Superior temporal gyrus (tissue), 1 donor: ENCODE results near the gene RAB8A.
"Not testable (repeated sequence)": the region's sequence is repeated elsewhere in the genome, so short reads cannot be mapped to it uniquely, and the experiment has no call there.

ENCODE experiments used
- DNase-seq: peaks from one replicate; pipeline ENCODE4 v3.0.0-alpha.2; 2016; ENCODE audit errors: extremely low spot score

The RAB8A gene

GRCh38 chr19:16112778-16113177 is 1.1 kb downstream of the RAB8A start:
- DNase-seq, result no peak

- DNase-seq, result no peak
Observed at GRCh38 chr19:16113727-16114126, 2.0 kb downstream of the RAB8A start.

DNA sequence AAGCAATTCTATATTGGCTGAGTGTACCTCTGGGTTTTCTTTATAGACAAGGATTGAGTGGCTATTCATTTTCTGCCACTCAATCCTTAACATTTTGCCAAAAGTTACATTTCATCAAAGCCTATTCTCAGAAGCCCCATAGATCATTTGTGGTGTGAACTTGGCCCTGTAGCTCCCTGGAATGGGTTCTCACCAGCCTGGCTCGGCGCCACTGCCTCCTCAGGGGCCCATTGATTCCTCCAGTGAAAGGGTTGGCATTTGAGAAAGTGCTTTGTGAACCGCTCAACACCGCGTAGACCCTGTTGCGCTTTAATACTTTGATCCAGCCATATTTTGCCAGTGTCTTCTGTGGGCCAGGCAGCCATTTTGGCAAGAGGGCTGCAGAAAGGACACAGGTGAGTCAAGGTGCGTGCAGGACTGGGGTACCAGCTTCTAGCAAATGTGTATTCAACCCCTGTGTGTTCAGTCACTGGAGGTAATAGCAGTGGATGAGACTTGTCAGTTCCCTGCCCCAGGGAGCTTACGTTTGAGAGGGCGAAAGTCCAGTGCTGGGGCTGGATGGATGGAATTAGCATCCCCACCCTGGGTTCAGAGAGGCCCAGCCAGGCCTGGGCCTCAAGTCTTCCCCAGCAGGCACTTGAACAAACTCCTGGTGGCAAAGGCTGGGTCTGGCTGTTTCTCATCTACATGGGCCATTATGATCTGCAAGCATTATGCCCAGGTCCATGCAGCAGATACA is 3.8 kb downstream of the RAB8A start:
- DNase-seq, result peak; percentile 33

- no peak for DNase-seq
Observed at GRCh38 chr19:16116067-16116466, 4.4 kb downstream of the RAB8A start.

GRCh38 chr19:16117594-16118033 is 5.9 kb downstream of the RAB8A start:
- no peak for DNase-seq

- no peak for DNase-seq
Observed at GRCh38 chr19:16118489-16119033, 6.9 kb downstream of the RAB8A start.

DNA sequence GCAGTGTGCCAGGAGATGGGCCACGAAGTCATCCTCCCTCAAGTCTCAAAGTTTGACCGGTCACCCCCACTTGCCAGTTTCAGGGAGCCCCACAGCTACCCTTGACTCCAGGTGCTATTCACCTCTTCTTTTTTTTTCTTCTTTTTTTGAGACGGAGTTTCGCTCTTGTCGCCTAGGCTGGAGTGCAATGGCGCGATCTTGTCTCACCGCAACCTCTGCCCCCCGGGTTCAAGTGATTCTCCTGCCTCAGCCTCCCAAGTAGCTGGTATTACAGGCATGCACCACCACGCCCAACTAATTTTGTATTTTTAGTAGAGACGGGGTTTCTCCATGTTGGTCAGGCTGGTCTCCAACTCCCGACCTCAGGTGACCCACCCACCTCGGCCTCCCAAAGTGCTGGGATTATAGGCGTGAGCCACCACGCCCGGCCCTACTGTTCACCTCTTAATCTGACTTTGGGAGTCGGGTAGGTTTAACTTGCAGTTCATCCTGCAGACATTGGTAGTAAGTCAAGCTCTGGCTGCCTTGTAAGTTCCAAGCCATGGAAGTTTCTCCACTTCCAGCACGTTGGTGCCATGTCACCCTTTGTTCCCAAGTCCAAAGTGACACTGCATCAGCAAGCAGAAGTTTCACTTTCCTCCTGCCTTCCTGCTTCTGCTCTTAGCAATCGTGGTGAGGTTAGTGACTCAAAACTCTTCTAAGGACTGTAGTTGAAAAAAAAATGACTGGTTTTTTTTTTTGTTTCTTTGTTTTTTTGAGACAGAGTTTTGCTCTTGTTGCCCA is 7.6 kb downstream of the RAB8A start:
- DNase-seq, result not testable (repeated sequence)

GRCh38 chr19:16121141-16121540 is 9.5 kb downstream of the RAB8A start:
- DNase-seq, result no peak

DNA sequence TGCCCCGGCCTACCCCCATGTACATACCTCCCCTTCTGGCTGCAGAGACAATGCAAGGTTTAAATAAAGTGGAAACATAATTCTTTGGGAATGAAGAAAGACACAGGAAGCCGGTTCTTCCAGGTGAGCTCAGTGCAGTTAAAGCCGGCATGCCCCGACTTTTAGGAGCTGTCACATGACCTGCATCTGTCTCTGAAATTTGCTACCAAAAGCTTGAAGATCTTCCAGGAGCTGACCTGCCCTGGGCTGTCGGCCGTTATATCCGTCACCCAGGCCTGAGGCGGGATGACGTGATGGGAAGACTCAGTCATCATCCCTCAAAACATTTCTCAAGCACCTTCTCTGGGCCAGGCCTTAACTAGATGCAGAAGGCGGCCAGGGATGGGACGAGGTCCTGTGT is 10.3 kb downstream of the RAB8A start:
- DNase-seq, result no peak

- DNase-seq, result no peak
Observed at GRCh38 chr19:16124953-16125352, 13.3 kb downstream of the RAB8A start.

DNA sequence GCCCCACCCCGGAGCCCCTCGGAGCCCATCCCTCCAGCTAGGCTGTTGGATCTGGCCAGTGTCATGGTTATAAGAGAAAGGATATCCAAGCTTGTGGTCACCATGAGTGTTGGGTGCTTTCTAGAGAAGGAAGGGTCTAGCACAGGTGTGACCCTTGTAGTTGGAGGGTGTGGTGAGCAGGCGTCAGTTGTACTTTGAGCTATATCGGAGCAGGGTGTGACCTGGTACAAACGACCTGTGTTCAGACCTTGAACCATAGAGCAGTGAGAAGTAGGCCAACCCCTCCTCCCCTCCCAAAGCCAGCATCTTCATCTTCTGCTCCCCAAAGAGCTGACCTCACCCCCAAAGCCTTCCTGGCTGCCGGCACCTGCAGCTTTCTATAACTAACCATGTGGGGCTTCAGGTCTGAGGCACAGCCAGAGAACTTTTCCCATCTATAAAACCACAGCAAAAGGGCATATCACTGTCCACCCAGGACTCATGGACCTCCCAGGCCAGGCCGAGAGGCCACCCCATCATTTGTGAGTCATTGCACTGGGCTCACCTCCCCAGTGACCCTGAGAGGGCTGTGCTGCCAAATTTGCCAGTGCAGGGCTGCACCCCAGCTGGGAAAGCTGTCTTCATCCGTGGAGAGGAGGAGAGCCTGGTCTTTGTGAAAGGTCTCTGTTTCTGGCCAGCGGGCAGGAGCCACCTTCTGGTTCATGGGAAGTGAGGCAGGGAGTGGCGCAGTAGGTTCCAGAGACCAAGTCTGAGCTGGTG is 14.2 kb downstream of the RAB8A start:
- DNase-seq, result no peak

- no peak for DNase-seq
Observed at GRCh38 chr19:16127080-16127479, 15.4 kb downstream of the RAB8A start.

GRCh38 chr19:16127776-16128371 is 16.2 kb downstream of the RAB8A start:
- DNase-seq, result no peak

- DNase-seq, result no peak
Observed at GRCh38 chr19:16131648-16132047, 20.0 kb downstream of the RAB8A start.

DNA sequence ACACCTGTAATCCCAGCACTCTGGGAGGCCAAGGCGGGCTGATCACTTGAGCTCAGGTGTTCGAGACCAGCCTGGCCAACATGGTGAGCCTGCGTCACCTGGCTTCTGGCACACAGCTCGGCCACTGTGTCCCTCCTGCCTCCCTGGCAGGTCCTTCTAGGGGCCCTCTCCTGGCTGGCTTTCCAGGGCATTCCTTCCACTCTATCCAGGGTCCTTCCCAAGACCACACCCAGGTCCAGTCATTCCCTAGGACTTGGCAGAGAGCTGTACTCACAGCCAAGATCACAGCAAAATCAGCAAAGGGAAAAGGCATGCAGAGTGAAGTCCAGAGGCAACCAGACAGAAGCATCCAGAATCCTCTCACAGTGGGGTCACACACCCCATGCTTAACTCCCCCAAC is 22.1 kb downstream of the RAB8A start:
- no peak for DNase-seq

- DNase-seq, result no peak
Observed at GRCh38 chr19:16134510-16134909, 22.8 kb downstream of the RAB8A start.

- DNase-seq, result no peak
Observed at GRCh38 chr19:16135430-16136127, 23.9 kb downstream of the RAB8A start.

GRCh38 chr19:16136185-16136999 is 24.7 kb downstream of the RAB8A start:
- no peak for DNase-seq

GRCh38 chr19:16139752-16140151 is 28.1 kb downstream of the RAB8A start:
- DNase-seq, result no peak

- no peak for DNase-seq
Observed at GRCh38 chr19:16141043-16141442, 29.4 kb downstream of the RAB8A start.
